Fibroblast of skin of left quadriceps (primary cell): ENCODE results near the gene HTR1E.
"Not testable (repeated sequence)": the region's sequence is repeated elsewhere in the genome, so short reads cannot be mapped to it uniquely, and the experiment has no call there.

ENCODE experiments used
- DNase-seq, 2 experiments: peaks; one replicate each; pipeline ENCODE4 v3.0.0-alpha.2; 2013; ENCODE audit warnings: low read depth in 2 of 2

Gene HTR1E

GRCh38 chr6:86937219-86938079 lies at the start of gene HTR1E:
Gene HTR1E (plus strand): TSS chr6:86937528. CDS start chr6:87015335, 77,807 bp downstream.
- no peak for DNase-seq

DNA sequence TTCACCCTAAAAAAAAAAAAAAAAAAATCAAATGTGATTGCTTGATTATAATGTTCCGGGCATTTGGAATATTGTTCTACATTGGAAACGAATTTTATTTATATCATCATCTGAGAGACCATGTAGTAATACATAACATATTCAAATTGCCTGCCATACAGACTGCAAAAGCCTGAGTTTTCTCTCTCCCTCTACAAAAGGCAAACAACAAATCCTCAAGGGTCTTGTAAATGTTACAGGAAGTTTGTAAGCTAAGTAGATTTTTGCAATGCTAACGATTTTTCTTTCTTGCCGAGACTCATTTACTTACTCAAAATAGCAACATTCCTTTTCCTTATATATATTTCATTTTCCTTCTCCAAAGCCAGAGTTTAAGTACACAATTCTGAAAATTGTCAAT lies 49.0 kb upstream of the HTR1E start:
- no peak for DNase-seq

DNA sequence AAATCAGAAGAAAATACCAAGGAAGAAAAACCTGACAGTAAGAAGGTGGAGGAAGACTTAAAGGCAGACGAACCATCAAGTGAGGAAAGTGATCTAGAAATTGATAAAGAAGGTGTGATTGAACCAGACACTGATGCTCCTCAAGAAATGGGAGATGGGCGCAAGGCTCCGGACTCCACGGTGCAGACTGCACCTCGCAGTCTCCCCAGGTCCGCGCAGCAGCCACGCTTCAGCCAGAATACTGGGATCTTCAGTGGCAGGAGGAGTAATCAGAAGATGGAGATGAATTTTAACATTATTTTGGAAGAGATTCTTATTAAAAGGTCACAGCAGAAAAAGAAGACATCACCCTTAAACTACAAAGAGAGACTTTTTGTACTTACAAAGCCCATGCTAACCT lies 40.1 kb upstream of the HTR1E start:
- DNase-seq: not testable (repeated sequence)

GRCh38 chr6:86913795-86914194 lies 23.5 kb upstream of the HTR1E start:
- DNase-seq: no peak

DNA sequence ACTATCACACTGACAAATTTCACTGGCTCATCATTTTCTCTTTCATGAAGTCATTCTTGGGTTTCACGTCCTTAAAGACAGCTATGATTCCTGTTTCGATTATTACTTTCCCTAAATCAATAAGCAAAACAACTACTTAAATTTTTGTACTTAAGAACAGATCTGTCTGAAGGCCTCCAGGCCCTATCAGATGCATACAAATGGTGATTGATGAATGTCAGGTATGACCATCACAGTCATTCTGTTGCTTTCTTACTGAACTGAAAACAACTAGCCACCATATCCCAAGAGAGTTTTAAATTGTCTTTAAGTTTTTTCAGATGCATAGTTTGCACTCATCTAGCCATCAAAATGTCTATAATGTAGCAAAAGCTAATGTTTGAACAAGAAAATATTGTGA lies 20.9 kb upstream of the HTR1E start:
- DNase-seq: no peak

- DNase-seq: not testable (repeated sequence)
Measured at GRCh38 chr6:86927138-86927537, 10.2 kb upstream of the HTR1E start.

- DNase-seq: not testable (repeated sequence)
Measured at GRCh38 chr6:86927859-86928258, 9.5 kb upstream of the HTR1E start.

DNA sequence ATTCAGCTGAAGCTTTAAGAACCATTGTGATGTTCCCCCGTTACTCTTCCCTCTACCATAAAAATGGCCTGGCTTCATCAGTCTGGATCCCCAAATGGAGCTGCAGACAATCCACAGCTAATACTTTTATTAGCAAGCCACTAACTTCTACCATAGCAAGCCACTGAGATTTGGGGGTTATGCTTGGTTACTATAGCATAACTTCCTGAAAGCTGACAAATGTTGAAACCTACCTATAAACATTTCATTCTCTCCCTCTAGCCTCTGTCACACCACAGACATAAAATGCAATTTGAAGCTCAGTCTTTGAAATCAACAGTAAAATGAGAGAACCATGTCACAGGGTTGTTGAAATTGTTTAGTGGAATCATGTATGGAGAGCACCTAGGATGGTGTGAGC lies 3.0 kb upstream of the HTR1E start:
- DNase-seq: no peak

- no peak for DNase-seq
Measured at GRCh38 chr6:86936834-86937218, 502 bp upstream of the HTR1E start.

DNA sequence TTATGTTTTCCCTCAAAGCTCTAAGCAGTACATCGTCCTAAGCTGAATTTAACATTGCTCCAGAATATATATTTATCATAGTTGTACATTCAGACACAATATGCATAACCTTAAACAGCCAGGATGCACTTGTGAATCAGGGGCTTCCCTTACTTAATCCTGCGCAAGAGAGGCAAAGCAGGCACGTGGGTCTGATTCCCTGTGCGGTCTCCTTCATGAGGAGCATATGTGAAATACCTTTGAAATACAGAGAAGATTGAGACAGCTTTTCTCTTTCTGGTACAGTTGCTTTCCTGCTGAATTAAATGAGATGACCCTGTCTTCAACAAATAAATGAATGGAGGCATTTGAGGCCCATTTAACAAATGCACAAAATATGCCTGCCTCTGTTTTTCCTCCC lies 1.5 kb downstream of the HTR1E start:
- DNase-seq: no peak

DNA sequence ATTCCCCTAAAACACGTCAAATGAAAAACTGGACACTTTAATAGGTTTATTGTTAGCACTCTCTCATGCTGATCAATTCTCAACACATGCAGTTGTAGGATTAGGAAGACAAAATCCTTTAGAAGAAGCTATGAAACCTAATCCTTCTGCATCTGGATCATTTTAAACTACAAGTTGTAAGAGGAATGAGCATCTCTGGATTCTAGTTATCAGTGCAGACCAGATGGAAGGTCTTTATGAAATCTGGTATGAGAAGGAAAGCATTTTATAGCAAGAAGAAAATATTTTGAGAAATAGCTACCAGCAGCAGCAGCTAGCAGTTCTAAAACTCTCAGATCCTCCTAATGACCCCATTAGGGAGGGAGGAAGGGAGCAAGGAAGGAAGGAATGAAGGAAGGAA lies 4.1 kb downstream of the HTR1E start:
- no peak for DNase-seq

DNA sequence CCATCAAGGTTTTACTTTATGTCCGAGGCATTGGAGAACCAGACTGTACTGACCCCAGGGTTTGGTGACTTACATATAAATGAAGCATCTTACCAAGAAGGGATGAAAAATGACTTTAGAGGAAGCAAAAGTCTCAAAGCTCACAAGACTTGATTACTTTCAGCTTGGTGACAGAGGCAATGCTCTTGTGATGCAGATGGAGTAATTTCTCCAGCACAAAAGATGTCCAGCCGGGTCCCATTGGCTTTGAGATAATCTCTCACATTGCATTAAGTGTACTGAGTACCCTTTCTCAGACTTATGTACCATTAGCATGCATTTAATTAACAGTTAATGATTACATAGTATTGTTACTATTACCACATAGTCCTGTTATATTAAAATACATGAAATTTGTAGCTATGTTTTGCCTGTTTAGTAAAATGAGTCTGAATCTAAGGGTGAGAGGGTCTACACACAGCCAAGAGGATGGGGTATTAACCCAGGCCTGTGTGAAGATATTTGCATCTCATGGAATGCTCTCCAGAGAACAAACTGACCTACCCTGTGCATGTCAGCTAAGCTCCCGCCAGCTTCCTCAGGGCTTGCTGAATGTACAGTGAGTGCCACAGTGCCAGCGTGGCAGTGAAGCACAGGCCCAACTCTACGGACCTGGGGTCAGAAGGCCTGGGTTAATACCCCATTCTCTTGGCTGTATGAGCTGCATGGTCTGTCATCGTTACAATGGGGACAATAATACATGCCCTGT lies 5.6 kb downstream of the HTR1E start:
- DNase-seq: no peak

- DNase-seq: no peak
Measured at GRCh38 chr6:86943819-86944407, 6.6 kb downstream of the HTR1E start.

DNA sequence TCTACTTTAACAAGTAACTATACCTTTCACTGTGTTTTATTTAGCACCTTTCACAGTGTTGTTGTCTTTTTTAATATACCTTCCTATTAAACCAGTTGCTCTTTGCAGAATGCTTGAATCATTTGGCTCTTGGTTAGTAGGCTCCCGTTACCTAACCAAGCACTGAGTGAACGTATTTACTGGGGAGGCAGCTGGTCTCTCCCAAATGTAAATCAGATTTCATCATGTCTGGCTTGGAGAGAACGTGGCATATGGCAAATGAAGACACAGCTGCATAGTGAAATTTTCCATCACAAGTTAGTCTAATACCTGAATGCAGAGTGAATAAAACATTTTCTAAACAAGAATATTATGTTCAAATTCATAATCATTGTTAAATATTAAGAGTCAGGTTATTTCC lies 12.4 kb downstream of the HTR1E start:
- no peak for DNase-seq

DNA sequence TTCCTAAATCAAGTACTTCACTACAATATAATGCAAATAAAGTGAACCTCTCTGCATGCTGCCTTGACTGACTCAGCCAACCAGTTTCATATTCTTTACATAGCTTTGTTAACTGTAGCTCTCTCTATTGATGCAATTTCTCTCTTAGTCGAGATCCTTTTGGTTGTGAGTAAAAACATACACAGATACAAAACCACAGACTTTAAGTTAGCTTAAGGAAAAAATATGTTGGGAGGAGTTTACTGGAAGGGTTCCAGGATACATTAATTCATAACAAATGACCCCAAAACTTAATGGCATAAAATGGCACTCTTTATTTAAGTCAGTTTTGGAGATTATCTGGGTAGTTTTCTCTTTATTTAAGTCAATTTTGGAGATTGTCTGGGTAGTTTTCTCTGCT lies 15.7 kb downstream of the HTR1E start:
- DNase-seq: no peak

GRCh38 chr6:86959656-86960055 lies 22.3 kb downstream of the HTR1E start:
- DNase-seq: no peak

DNA sequence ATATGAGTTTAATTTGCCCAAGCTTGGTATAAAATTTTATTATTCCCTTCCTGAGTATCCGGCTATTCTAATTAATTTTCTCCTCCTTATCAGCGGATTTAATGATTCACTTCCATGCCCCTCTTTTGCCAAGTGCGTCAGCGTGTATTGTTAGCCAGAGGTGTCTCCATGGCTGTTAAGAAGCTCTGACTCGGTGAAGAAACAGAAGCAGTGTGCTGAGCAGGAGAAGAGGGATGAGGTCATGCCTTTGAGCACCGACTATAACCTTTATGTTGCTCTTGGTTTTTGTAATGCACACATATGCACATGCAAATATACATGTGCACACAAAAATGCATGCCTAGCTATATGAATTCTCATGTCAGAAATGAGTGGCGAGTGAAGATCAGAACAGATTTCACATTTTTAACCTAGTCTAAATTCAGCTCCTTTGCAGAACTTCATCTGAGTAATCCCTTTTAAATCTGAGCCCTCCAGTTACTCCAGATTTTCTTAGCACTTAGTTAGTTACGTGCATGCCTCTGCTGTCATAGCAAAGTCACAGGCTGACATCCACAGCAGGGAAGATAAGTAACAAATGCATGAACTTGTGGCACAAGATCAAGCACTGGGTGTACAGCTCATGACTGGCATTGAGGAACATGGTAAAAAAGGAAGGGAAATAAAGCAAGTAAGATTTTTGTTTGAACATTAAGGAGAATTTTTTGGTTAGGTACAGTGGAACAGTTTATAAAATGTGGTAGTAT lies 24.3 kb downstream of the HTR1E start:
- no peak for DNase-seq

- no peak for DNase-seq
Measured at GRCh38 chr6:86963352-86963751, 26.0 kb downstream of the HTR1E start.

- no peak for DNase-seq
Measured at GRCh38 chr6:86964029-86964579, 26.8 kb downstream of the HTR1E start.

DNA sequence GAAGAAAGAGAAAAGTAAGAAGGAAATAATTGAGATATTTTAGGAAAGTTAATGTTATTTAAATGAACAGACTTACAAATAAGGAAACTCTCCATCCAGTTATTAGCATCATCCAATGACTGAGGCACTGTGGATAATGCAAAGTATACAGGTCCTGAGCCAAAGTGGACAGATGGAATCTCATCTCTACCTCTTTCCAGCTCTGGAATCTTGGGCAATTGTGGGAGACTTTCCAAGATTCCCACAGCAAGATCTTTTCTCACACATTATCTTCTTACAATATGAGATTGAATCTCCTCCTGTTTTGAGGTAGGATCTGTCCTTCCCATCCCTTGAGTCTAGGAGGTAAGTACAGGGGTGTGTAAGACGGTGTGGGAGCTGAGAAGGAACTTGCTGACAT lies 28.9 kb downstream of the HTR1E start:
- DNase-seq: no peak

- no peak for DNase-seq
Measured at GRCh38 chr6:86969573-86969972, 32.2 kb downstream of the HTR1E start.

DNA sequence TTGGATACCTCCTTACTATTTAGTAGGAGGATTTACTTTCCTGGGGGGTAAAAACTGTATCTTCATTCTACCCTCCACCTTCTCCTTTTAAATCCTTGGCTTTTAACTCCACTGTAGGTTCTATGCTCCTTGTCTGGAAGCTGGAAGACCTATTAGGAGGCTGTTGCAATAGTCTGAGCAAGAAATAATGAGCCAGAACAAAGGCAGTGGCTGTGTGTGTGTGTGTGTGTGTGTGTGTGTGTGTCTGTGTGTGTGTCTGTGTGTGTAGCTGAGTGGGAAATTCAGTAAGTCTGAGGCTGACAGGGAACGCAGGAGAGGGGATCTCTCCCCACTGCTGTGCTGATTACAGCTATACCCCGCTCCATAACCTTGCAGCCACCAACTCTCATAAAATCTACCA lies 35.8 kb downstream of the HTR1E start:
- DNase-seq: no peak
